GM12878 (cell line): ENCODE results near the gene PPP1R37. TPM values are rescaled to one million over a fixed set of nuclear protein-coding genes. Genes with fewer than 3 reads are reported as not detected.

Experiments used
- ATAC-seq: fragments of 200-7000 bp; cut with Tn5 transposase; 3 replicates; pipeline ENCODE4 v1.9.1; 2020; ENCODE audit warnings: mild to moderate bottlenecking, moderate library complexity
- BruUV-seq: library from RNA; stranded (reverse); fragments of 400-500 nt; replicated peaks from 2 replicates; lab custom pipeline; 2021; lab: Mats Ljungman, UMichigan
- CTCF ChIA-PET: fragments of 300-600 bp; sonication (Branson Sonifier 250); formaldehyde crosslinking; extraction: SDS; loops from one replicate; lab custom pipeline; 2021; ENCODE audit warnings: inconsistent platforms; lab: Yijun Ruan, JAX
- POLR2A ChIA-PET: fragments of 350-600 bp; formaldehyde crosslinking; extraction: SDS; loops from one replicate; lab custom pipeline; 2021; ENCODE audit warnings: inconsistent platforms; lab: Charles Lee
- RAD21 ChIA-PET: fragments of 300-600 bp; sonication (Branson Sonifier 250); formaldehyde crosslinking; loops from one replicate; lab custom pipeline; 2023; ENCODE audit warnings: antibody characterized with exemption; ENCODE audit not compliant: unreplicated experiment; lab: Charles Lee
- SMC1A ChIA-PET: fragments of 300-600 bp; sonication (Branson Sonifier 250); formaldehyde crosslinking; loops from one replicate; lab custom pipeline; 2023; ENCODE audit not compliant: unreplicated experiment, uncharacterized antibody; lab: Charles Lee
- DNase-seq: peaks from one replicate; pipeline ENCODE4 v3.0.0-alpha.2; 2011; ENCODE audit warnings: low read depth, low spot score
- FAIRE-seq: peaks from 3 replicates; lab custom pipeline; 2011; peaks lifted over from hg19 to GRCh38; lab: Jason Lieb, UNC
- H2AFZ ChIP-seq: 2 replicates; pipeline ENCODE4 v1.6.0; 2011; ENCODE audit warnings: low read depth, low read length, control low read depth; ENCODE audit not compliant: control insufficient read depth
- H3K27ac ChIP-seq: 2 replicates; pipeline ENCODE4 v1.5.1; 2011; ENCODE audit warnings: control low read depth; ENCODE audit not compliant: control insufficient read depth, insufficient read depth
- H3K27me3 ChIP-seq, 2 experiments: replicated peaks in 1 of 2; 2 replicates each; pipeline versions ENCODE4 v1.6.0 to v1.6.1; 2011; ENCODE audit warnings: low read length in 1 of 2; ENCODE audit not compliant: control insufficient read depth in 2 of 2, insufficient read depth in 2 of 2
- H3K36me3 ChIP-seq, 2 experiments: 2 replicates each; pipeline ENCODE4 v1.5.1; 2011; ENCODE audit warnings: low read length in 1 of 2; ENCODE audit not compliant: control insufficient read depth in 2 of 2, insufficient read depth in 2 of 2
- H3K4me1 ChIP-seq: 2 replicates; pipeline ENCODE4 v1.6.1; 2011; ENCODE audit warnings: mild to moderate bottlenecking, low read length, moderate library complexity, mixed read lengths; ENCODE audit not compliant: control insufficient read depth, insufficient read depth
- H3K4me2 ChIP-seq: 2 replicates; pipeline ENCODE4 v1.6.0; 2011; ENCODE audit warnings: control low read depth; ENCODE audit not compliant: control insufficient read depth, insufficient read depth
- H3K4me3 ChIP-seq: fragments of 200-600 bp; sonication (generic); 2 replicates; pipeline ENCODE4 v1.5.1; 2016
- H3K79me2 ChIP-seq: 2 replicates; pipeline ENCODE4 v1.6.0; 2011; ENCODE audit warnings: low read length; ENCODE audit not compliant: control insufficient read depth, insufficient read depth
- H3K9ac ChIP-seq: 2 replicates; pipeline ENCODE4 v1.8.0; 2011; ENCODE audit warnings: low read length, control low read depth, mixed read lengths; ENCODE audit not compliant: control insufficient read depth, insufficient read depth
- H3K9me3 ChIP-seq: replicated peaks from 3 replicates; pipeline ENCODE4 v1.5.1; 2011; ENCODE audit warnings: mild to moderate bottlenecking, low read length; ENCODE audit not compliant: control insufficient read depth, insufficient read depth
- H4K20me1 ChIP-seq: 2 replicates; pipeline ENCODE4 v1.6.0; 2011; ENCODE audit not compliant: control insufficient read depth, insufficient read depth
- EZH2 ChIP-seq: IDR thresholded peaks from 2 replicates; pipeline ENCODE4 v1.6.1; 2012; ENCODE audit warnings: low read depth, mild to moderate bottlenecking, control low read depth, inconsistent platforms, low read length, borderline replicate concordance; ENCODE audit not compliant: control insufficient read depth
- GABPA ChIP-seq: IDR thresholded peaks from 2 replicates; pipeline ENCODE4 v1.6.1; 2014; ENCODE audit warnings: antibody characterized with exemption, low read depth, mild to moderate bottlenecking, inconsistent platforms
- NFYA ChIP-seq: IDR thresholded peaks from 2 replicates; pipeline ENCODE4 v1.6.1; 2011; ENCODE audit warnings: low read depth, mild to moderate bottlenecking, low read length, improper control_type of control experiment, borderline replicate concordance
- PBX3 ChIP-seq: IDR thresholded peaks from 2 replicates; pipeline ENCODE4 v1.6.1; 2011; ENCODE audit warnings: mild to moderate bottlenecking, low read depth, low read length, moderate library complexity; ENCODE audit not compliant: insufficient replicate concordance
- RUNX3 ChIP-seq: IDR thresholded peaks from 2 replicates; pipeline ENCODE4 v1.6.1; 2012; ENCODE audit warnings: low read length, inconsistent platforms
- TCF3 ChIP-seq: IDR thresholded peaks from 2 replicates; pipeline ENCODE4 v1.6.1; 2012; ENCODE audit warnings: low read depth, mild to moderate bottlenecking, low read length, borderline replicate concordance; ENCODE audit not compliant: insufficient read depth
- ZBTB4 ChIP-seq: fragments of 450-650 bp; formaldehyde crosslinking; IDR thresholded peaks from 2 replicates; pipeline ENCODE4 v1.4.0; 2022; ENCODE audit warnings: mild to moderate bottlenecking, moderate library complexity
- WGBS: methylation state at CpG from one replicate; pipeline ENCODE4 v1.1.6; 2016; ENCODE audit warnings: low lambda C conversion rate; ENCODE audit not compliant: insufficient replicate concordance, insufficient coverage; ENCODE audit errors: missing lambda C conversion rate; 5-methylcytosine and 5-hydroxymethylcytosine counted together
- in situ Hi-C: fragments of 300-500 bp; cut with MboI; formaldehyde crosslinking; loops from 9 replicates; pipeline ENCODE4 v1.14.3; 2018; ENCODE audit warnings: mixed read lengths
- intact Hi-C: fragments of 100-400 bp; cut with micrococcal nuclease; formaldehyde crosslinking; loops from one replicate; pipeline ENCODE4 v1.14.2; 2022; ENCODE audit not compliant: unreplicated experiment
- polyA plus RNA-seq, 11 experiments: library from polyadenylated mRNA; depleted of rRNA in 4 of 11; unstranded in 6 of 11; stranded (reverse) in 5 of 11; fragments of >200 nt; fragmentation: Nextera tagmentation in 4 of 11; fragmentation: Illumina TruSeq in 1 of 11; extraction: Ambion mirVana in 4 of 11; extraction: Trizol in 1 of 11; gene quantifications; 1 replicate in 1 of 11; 2 replicates in 10 of 11; pipeline versions ENCODE4 v1.2.1 to v1.2.3, GENCODE V29; 2011 to 2016; ENCODE audit warnings: inconsistent platforms in 2 of 11, missing spikeins in 2 of 11, low read depth in 1 of 11
- total RNA-seq, 4 experiments: library from RNA; depleted of rRNA in 3 of 4; stranded (reverse); fragments of >200 nt in 3 of 4; fragmentation: Illumina TruSeq in 1 of 4; extraction: Trizol in 1 of 4; gene quantifications; 2 replicates each; pipeline versions ENCODE4 v1.2.1 to v1.2.3, GENCODE V29; 2013 to 2021

Gene PPP1R37
- total and polyA plus RNA-seq, 10 of the 15 experiments (the other 5 are each of a cell fraction or from before 2014, with no cell fraction given), result 0.09 to 21.3 (median 5.1) TPM; not detected in 1

GRCh38 chr19:45173816-45174215 lies 80.8 kb downstream of the PPP1R37 start:
- no peak for FAIRE-seq
- H3K79me2 ChIP-seq, result peaks cover 12% of the 10 kb centered on the region
- WGBS, result 73% methylated on average over 12 of the region's 12 CpGs
- DNase-seq, result no peak
- no peak overlapping the region; the same call in 1 of the 2 replicates for H3K4me2 ChIP-seq
- H2AFZ ChIP-seq, result peak overlapping the region; percentile 37
- TF ChIP-seq RUNX3, result peak; percentile 48; the same call in 1 of the 2 replicates
- no peak for TF ChIP-seq TCF3
- in situ Hi-C loops, result no loop called here
- no peaks in the 10 kb centered on the region for H3K9me3 ChIP-seq
- H3K4me1 ChIP-seq, result peaks cover 16% of the 10 kb centered on the region
- ChIA-PET SMC1A (no interaction called here), POLR2A (interaction anchor here (0.5 to 1.0 kb wide), 2 partner anchors 9 to 134 kb away, joined by 3 to 4 read pairs; no protein-coding TSS in a partner anchor), CTCF (no interaction called here), RAD21 (no interaction called here)
- no peaks in the 10 kb centered on the region for H3K36me3 ChIP-seq
- BruUV-seq, result no TSS peak
- intact Hi-C loops, result no loop called here
- ATAC-seq, result no peak
- H3K9ac ChIP-seq, result no peak overlapping the region
- H3K27ac ChIP-seq, result peak overlapping the region; percentile 48; the same call in 1 of the 2 replicates
- H3K4me3 ChIP-seq, result no peak overlapping the region
- H3K27me3 ChIP-seq, result no peaks in the 10 kb centered on the region
- no peaks in the 10 kb centered on the region for H4K20me1 ChIP-seq

- Histone ChIP-seq H3K27me3 (no peaks in the 10 kb centered on the region), H2AFZ (no peak overlapping the region), H3K79me2 (peaks cover 30% of the 10 kb centered on the region), H3K36me3 (no peaks in the 10 kb centered on the region; a peak in 1 of 4 replicates), H3K4me1 (peaks cover 23% of the 10 kb centered on the region), H3K9me3 (no peaks in the 10 kb centered on the region), H3K27ac (no peak overlapping the region), H3K4me3 (no peak overlapping the region), H4K20me1 (no peaks in the 10 kb centered on the region), H3K4me2 (no peak overlapping the region), H3K9ac (no peak overlapping the region)
- no peak for ATAC-seq
- in situ Hi-C loops, result no loop called here
- RAD21 ChIA-PET, result no interaction called here
- POLR2A ChIA-PET, result no interaction called here
- BruUV-seq, result no TSS peak
- no peak for TF ChIP-seq NFYA
- no peak for TF ChIP-seq ZBTB4 (CRISPR knock-in tag)
- TF ChIP-seq PBX3, result no peak
- TF ChIP-seq EZH2, result no peak
- TF ChIP-seq GABPA, result no peak
- SMC1A ChIA-PET, result interaction anchor here (1.1 kb wide), 1 partner anchor 11 kb away, joined by 3 read pairs; no protein-coding TSS in a partner anchor
- intact Hi-C loops, result loop anchor here (5.0 kb wide), 2 partner anchors 83 to 98 kb away; partner anchors contain the start of genes GEMIN7, PPP1R37 and ZNF296
- CTCF ChIA-PET, result interaction anchor here (0.6 kb wide), 1 partner anchor 87 kb away, joined by 3 read pairs; no protein-coding TSS in a partner anchor
- WGBS, result 72% methylated on average over 10 of the region's 10 CpGs
- DNase-seq, result no peak
- FAIRE-seq, result no peak
Observed at GRCh38 chr19:45175515-45176345, 82.8 kb downstream of the PPP1R37 start.
